Activated naive CD4-positive, alpha-beta T cell treated with anti-CD3 and anti-CD28 coated beads, Interleukin-2, amount 50 U/mL, for 24 hours (primary cell): ENCODE measurements around the gene LARGE1.
"Not testable (repeated sequence)": the region's sequence is repeated elsewhere in the genome, so short reads cannot be mapped to it uniquely, and the experiment has no call there.

Experiments
- H3K27ac Mint-ChIP-seq: one replicate; pipeline ENCODE4 v1.8.0; 2021; ENCODE audit warnings: mild to moderate bottlenecking, mixed read lengths
- H3K27me3 Mint-ChIP-seq: one replicate; pipeline ENCODE4 v1.8.0; 2021; ENCODE audit warnings: mixed read lengths
- H3K36me3 Mint-ChIP-seq: one replicate; pipeline ENCODE4 v1.8.0; 2021; ENCODE audit warnings: mixed read lengths
- H3K4me1 Mint-ChIP-seq: one replicate; pipeline ENCODE4 v1.8.0; 2021; ENCODE audit warnings: mixed read lengths
- H3K4me3 Mint-ChIP-seq: one replicate; pipeline ENCODE4 v1.8.0; 2021; ENCODE audit warnings: mild to moderate bottlenecking, mixed read lengths
- H3K9me3 Mint-ChIP-seq: one replicate; pipeline ENCODE4 v1.8.0; 2021; ENCODE audit warnings: mixed read lengths

LARGE1 gene

DNA sequence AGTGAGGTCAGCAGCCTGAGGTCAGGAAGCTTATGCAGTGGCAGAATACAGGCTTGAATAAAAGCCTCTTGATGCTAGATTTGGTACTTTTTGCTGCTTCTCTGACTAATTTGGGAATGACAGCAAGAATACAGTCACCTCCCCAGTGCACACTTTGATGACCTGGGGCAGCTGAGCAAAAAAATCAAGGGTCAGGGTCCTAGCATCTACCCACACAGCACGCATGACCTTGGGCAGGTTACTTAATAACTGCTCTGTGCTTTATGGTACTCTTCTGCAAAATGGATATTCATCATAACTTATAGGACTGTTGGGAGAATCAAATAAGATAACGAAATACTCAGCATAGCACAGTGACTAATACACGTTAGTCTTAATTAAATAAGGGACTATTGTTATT is 518.0 kb downstream of the LARGE1 start:
- H3K4me1 Mint-ChIP-seq: no peaks in the 10 kb centered on the region
- H3K27me3 Mint-ChIP-seq: no peaks in the 10 kb centered on the region
- H3K27ac Mint-ChIP-seq: no peak overlapping the region
- no peaks in the 10 kb centered on the region for H3K36me3 Mint-ChIP-seq
- H3K9me3 Mint-ChIP-seq: no peaks in the 10 kb centered on the region
- H3K4me3 Mint-ChIP-seq: no peak overlapping the region

DNA sequence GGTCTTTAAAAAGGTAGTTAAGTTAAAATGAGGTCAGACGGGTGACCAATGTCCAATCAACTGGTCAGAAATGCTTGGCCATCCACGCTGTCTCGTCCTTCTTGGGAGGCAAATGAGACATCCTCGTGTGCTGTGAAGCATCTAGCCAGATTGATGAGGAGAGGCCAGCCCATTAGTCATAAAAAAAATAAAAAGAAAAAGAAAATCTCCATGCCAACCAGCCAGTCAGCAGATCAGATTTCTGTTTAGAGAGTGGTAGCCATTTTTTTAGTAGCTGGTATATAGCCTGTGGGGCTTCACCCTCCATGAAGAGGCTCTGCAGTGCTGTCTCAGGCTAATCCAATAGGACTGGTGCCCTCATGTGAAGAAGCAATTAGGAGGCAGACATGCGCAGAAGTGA is 519.0 kb downstream of the LARGE1 start:
- Mint-ChIP-seq H3K36me3 (no peaks in the 10 kb centered on the region), H3K4me3 (no peak overlapping the region), H3K9me3 (no peaks in the 10 kb centered on the region), H3K4me1 (no peaks in the 10 kb centered on the region), H3K27me3 (no peaks in the 10 kb centered on the region), H3K27ac (no peak overlapping the region)

DNA sequence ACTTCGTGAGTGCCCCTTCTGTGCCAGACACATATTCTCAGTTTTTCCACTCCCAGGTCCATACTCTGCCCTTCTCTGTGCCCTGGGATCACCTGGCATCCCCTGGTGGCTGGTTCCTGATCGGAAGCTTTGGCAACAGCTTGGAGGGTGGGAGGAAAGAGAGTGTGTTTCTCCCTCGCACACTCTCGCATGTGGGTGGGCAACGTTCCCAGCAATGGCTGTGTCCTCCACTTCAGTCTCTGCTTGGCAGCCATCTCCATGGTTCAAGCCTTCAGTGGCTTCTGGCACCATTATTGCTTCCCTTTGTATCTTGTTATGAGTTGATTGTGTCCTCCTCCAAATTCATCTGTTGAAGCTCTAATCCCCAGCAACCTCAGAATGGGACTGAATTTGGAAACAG is 519.4 kb downstream of the LARGE1 start:
- Mint-ChIP-seq H3K36me3 (no peaks in the 10 kb centered on the region), H3K4me1 (no peaks in the 10 kb centered on the region), H3K27ac (no peak overlapping the region), H3K27me3 (no peaks in the 10 kb centered on the region), H3K4me3 (no peak overlapping the region), H3K9me3 (no peaks in the 10 kb centered on the region)

- no peaks in the 10 kb centered on the region for H3K36me3 Mint-ChIP-seq
- no peaks in the 10 kb centered on the region for H3K27me3 Mint-ChIP-seq
- no peaks in the 10 kb centered on the region for H3K9me3 Mint-ChIP-seq
- H3K4me3 Mint-ChIP-seq: no peak overlapping the region
- H3K27ac Mint-ChIP-seq: no peak overlapping the region
- no peaks in the 10 kb centered on the region for H3K4me1 Mint-ChIP-seq
Observed at GRCh38 chr22:33400061-33400840, 520.0 kb downstream of the LARGE1 start.

GRCh38 chr22:33397381-33397907 is 522.8 kb downstream of the LARGE1 start:
- no peaks in the 10 kb centered on the region for H3K9me3 Mint-ChIP-seq
- no peak overlapping the region for H3K27ac Mint-ChIP-seq
- H3K27me3 Mint-ChIP-seq: no peaks in the 10 kb centered on the region
- no peaks in the 10 kb centered on the region for H3K36me3 Mint-ChIP-seq
- H3K4me3 Mint-ChIP-seq: no peak overlapping the region
- no peaks in the 10 kb centered on the region for H3K4me1 Mint-ChIP-seq

GRCh38 chr22:33393432-33393831 is 526.8 kb downstream of the LARGE1 start:
- Mint-ChIP-seq H3K9me3 (no peaks in the 10 kb centered on the region), H3K36me3 (no peaks in the 10 kb centered on the region), H3K4me3 (no peak overlapping the region), H3K27me3 (no peaks in the 10 kb centered on the region), H3K4me1 (no peaks in the 10 kb centered on the region), H3K27ac (no peak overlapping the region)

DNA sequence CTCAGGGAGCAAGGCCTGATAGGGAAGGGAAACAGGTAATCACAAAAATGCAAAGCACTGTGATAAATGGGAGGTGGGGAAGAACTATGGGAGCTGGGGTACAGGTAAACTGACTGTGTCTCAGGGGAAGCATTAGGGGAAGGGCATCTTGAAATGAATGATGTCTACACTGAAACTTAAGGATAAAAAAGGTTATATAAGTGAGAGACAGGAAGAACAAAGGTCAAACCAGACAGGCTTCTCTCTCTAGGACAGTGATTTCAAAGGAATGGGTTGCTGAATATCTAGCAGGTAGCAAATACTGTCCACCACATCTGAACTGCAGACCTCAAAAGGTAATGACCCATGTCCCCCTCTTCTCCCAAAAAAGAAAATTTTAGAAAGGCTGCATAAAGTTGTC is 529.0 kb downstream of the LARGE1 start:
- Mint-ChIP-seq H3K27ac (no peak overlapping the region), H3K36me3 (no peaks in the 10 kb centered on the region), H3K9me3 (no peaks in the 10 kb centered on the region), H3K27me3 (no peaks in the 10 kb centered on the region), H3K4me3 (no peak overlapping the region), H3K4me1 (no peaks in the 10 kb centered on the region)

DNA sequence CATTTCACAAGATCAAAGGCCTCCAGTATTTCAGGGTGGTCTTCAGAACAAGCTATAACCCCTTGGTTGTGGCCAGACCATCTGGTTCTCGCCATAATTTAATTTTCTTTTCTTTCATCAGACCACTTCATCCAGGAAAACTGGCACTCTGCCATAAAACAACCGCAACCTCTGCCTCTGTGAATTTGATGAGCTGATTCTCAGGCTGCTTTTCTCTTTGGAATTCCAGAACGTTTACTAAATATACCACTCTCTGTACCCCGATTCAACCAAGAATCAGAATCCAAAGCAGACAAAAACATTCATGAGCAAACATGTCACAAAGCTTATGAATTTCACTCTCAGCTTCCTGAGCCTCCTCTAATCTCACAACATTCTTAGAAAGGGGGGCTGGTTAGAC is 530.3 kb downstream of the LARGE1 start:
- Mint-ChIP-seq H3K36me3 (no peaks in the 10 kb centered on the region), H3K9me3 (no peaks in the 10 kb centered on the region), H3K27me3 (no peaks in the 10 kb centered on the region), H3K4me3 (no peak overlapping the region), H3K27ac (no peak overlapping the region), H3K4me1 (no peaks in the 10 kb centered on the region)

- Mint-ChIP-seq H3K4me1 (no peaks in the 10 kb centered on the region), H3K27me3 (no peaks in the 10 kb centered on the region), H3K9me3 (no peaks in the 10 kb centered on the region), H3K4me3 (no peak overlapping the region), H3K27ac (no peak overlapping the region), H3K36me3 (no peaks in the 10 kb centered on the region)
Observed at GRCh38 chr22:33386270-33386669, 534.0 kb downstream of the LARGE1 start.

DNA sequence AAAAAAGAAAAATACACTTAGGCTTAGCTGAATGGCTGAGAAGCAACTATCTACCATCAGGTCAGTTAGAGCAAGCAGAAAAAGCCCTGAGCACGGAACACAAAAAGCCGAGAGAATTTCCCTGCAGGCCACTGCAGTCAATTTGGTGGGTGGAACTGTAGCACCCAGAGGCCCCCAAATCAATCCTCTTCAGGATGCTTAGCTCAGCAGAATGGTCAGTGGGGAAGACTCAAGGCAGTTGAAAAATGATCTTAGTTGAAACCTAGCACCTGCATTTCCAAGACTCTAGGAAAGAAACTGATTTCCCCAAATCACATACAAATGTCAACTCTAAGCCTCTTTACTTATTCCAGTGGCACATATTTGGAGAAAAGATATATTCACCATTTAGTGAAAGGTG is 534.7 kb downstream of the LARGE1 start:
- Mint-ChIP-seq H3K9me3 (no peaks in the 10 kb centered on the region), H3K4me1 (no peaks in the 10 kb centered on the region), H3K27me3 (no peaks in the 10 kb centered on the region), H3K36me3 (no peaks in the 10 kb centered on the region), H3K27ac (no peak overlapping the region), H3K4me3 (no peak overlapping the region)

DNA sequence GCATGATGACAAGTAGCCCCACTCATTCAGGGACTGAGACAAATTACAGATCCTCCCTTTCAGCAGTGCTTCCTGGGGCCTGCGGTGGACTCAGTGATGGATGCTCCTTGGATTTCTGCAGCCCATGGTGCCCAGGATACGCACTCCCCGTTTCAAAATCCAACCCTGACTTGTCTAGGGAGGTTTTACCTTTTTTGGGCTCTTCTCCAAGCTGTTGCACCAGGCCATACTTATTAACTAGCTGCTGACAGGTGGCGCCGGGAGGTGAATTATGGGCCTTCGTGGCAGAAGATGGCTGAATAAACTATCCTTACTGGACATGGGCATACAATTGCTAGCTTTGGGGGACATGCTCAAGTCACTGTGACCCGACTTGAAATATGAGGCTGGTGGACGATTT is 537.8 kb downstream of the LARGE1 start:
- Mint-ChIP-seq H3K27ac (no peak overlapping the region), H3K36me3 (no peaks in the 10 kb centered on the region), H3K4me1 (no peaks in the 10 kb centered on the region), H3K9me3 (peaks cover 9% of the 10 kb centered on the region), H3K27me3 (no peaks in the 10 kb centered on the region), H3K4me3 (no peak overlapping the region)

- H3K36me3 Mint-ChIP-seq: no peaks in the 10 kb centered on the region
- no peak overlapping the region for H3K27ac Mint-ChIP-seq
- no peak overlapping the region for H3K4me3 Mint-ChIP-seq
- no peaks in the 10 kb centered on the region for H3K27me3 Mint-ChIP-seq
- H3K9me3 Mint-ChIP-seq: peaks cover 10% of the 10 kb centered on the region
- no peaks in the 10 kb centered on the region for H3K4me1 Mint-ChIP-seq
Observed at GRCh38 chr22:33381531-33382406, 538.5 kb downstream of the LARGE1 start.

DNA sequence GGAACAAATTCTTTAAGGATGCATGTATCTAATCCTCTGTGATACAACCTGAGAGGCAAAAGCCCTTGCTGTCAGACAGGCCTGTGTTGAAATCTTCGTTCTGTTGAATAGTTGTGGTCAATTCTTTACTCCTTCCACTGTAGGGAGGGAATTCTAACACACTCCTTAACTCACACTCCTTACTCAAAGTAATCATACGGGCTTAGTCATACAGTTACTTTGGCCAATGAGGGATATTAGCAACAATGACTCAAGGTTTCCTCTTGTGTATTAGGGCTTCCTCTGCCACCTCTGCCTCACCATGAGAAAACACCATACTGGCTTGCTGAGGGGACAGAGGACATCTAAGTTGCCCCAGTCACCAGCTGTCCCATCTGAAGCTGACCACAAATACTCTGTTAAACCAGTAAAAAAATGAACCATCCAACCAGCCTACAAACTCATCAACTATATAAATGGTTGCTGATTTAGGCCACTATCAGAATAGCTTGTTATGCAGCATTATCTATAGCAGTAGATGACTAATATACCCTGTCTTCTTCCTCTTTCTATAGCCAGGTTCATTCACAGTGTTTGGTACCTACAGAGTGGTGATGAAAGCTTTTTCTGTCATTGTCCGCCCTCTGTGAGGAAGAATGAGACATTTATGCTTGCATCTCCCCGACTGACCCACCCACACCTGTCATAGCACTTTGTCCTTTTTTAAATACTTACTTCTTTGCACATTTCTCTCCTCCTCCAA is 539.3 kb downstream of the LARGE1 start:
- H3K27ac Mint-ChIP-seq: no peak overlapping the region
- H3K4me1 Mint-ChIP-seq: no peaks in the 10 kb centered on the region
- no peaks in the 10 kb centered on the region for H3K36me3 Mint-ChIP-seq
- H3K27me3 Mint-ChIP-seq: no peaks in the 10 kb centered on the region
- H3K9me3 Mint-ChIP-seq: peaks cover 10% of the 10 kb centered on the region
- H3K4me3 Mint-ChIP-seq: no peak overlapping the region

DNA sequence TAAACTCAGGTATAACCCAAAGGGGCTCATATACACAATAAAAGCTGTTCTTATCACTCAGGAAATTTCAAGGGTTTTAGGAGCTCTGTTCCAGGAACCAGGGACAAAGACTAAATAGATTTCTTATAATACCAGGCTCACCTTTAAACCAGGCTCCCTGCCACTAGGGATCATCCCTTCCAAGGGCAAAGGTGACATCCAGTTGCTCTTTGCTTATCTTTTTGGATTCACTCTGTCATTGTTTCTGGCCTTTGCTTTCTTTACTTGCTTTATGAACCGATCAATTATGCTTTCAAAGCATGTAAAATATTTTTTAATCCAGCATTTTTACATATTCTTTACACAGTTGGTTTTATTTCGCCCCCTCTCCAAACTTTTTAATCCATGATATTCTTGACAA is 540.4 kb downstream of the LARGE1 start:
- no peaks in the 10 kb centered on the region for H3K27me3 Mint-ChIP-seq
- H3K36me3 Mint-ChIP-seq: no peaks in the 10 kb centered on the region
- H3K27ac Mint-ChIP-seq: no peak overlapping the region
- no peaks in the 10 kb centered on the region for H3K4me1 Mint-ChIP-seq
- H3K9me3 Mint-ChIP-seq: peaks cover 10% of the 10 kb centered on the region
- no peak overlapping the region for H3K4me3 Mint-ChIP-seq

GRCh38 chr22:33372875-33373274 is 547.4 kb downstream of the LARGE1 start:
- peaks cover 9% of the 10 kb centered on the region for H3K9me3 Mint-ChIP-seq
- no peaks in the 10 kb centered on the region for H3K36me3 Mint-ChIP-seq
- H3K4me3 Mint-ChIP-seq: no peak overlapping the region
- no peaks in the 10 kb centered on the region for H3K4me1 Mint-ChIP-seq
- H3K27ac Mint-ChIP-seq: no peak overlapping the region
- H3K27me3 Mint-ChIP-seq: no peaks in the 10 kb centered on the region

GRCh38 chr22:33363256-33363655 is 557.0 kb downstream of the LARGE1 start:
- H3K27me3 Mint-ChIP-seq, H3K9me3 Mint-ChIP-seq, H3K4me3 Mint-ChIP-seq, H3K36me3 Mint-ChIP-seq, H3K27ac Mint-ChIP-seq, H3K4me1 Mint-ChIP-seq: not testable (repeated sequence)
